Central memory CD4-positive, alpha-beta T cell (primary cell): ENCODE results near the gene ZNF771.

ENCODE experiments used
- DNase-seq: peaks from one replicate; pipeline ENCODE4 v3.0.0; 2022

Gene ZNF771

DNA sequence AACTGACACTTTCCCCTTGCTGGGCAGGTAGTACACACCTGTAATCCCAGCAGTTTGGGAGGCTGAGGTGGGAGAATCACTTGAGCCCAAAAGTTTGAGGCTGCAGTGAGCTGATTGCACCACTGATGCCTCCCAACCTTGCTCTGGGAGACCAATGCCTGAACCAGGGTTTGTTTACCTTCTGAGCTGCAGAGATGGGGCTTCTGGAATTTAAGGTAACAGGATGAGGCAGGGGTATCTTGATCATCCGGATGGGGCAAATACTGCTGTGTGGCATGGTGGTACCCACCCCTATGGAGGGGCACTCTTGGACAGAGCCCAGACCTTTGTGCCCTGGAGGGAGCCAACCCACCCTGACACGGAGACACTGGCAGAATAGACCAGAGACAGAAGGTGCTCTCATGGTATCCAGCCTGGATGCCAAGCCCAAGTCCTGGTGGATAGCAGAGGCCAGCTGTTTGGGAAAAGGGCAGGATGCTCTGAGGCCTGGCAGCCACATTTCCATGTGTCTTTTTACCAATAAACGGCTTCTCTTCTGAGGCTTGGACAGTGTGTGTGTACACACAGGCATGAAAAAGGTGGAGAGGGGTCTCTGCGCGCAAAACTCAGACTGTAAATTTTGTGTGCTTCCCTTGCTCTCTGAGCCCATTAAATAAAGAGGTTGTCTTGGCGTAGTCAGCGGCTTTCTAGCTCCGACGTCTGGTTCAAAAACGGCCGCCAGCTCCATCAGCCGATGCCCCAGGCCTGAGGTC lies 7.8 kb upstream of the ZNF771 start:
- DNase-seq: no peak

DNA sequence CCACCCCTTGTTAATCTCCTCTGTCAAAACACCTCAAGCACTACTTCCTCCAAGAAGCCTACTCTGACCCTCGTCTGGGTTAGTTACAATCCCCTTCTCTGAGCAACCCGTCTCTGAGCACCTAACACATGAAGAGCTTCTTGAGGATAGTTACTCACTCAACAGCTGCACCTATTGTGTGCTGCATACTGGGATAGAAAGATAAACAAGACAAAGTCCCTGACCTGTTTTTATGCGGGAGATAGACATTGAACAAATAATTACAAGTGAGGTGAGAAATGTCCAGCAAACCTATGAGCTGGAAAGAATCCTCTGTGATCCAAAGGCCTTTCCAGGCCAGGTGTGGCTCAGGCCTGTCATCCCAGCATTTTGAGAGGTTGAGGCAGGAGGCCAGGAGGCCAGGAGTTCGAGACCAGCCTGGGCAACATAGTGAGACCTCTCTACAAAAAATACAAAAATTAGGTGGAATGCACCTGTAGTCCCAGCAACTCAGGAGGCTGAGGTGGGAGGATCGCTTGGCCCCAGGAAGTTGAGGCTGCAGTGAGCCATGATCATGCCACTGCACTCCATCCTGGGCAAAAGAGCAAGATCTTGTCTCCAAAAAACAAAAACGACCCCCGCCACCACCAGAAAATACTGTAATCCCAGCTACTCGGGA lies 5.5 kb upstream of the ZNF771 start:
- no peak for DNase-seq

DNA sequence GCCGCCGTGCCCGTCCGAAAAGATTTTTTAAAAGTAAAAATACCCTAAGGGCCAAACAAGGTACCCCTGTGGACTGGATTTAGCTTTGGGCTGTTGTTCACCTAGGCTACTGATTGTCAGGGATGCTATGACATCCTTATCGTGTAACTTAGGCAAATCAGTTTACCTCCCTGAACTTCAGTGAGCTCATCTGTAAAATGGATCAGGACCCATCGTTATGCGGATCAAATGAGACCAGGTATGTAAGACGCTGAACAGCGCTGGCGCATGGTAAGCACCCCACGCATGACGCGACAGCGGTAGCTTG lies 658 bp upstream of the ZNF771 start:
- no peak for DNase-seq

GRCh38 chr16:30407804-30408534 lies 563 bp downstream of the ZNF771 start:
- DNase-seq: no peak

DNA sequence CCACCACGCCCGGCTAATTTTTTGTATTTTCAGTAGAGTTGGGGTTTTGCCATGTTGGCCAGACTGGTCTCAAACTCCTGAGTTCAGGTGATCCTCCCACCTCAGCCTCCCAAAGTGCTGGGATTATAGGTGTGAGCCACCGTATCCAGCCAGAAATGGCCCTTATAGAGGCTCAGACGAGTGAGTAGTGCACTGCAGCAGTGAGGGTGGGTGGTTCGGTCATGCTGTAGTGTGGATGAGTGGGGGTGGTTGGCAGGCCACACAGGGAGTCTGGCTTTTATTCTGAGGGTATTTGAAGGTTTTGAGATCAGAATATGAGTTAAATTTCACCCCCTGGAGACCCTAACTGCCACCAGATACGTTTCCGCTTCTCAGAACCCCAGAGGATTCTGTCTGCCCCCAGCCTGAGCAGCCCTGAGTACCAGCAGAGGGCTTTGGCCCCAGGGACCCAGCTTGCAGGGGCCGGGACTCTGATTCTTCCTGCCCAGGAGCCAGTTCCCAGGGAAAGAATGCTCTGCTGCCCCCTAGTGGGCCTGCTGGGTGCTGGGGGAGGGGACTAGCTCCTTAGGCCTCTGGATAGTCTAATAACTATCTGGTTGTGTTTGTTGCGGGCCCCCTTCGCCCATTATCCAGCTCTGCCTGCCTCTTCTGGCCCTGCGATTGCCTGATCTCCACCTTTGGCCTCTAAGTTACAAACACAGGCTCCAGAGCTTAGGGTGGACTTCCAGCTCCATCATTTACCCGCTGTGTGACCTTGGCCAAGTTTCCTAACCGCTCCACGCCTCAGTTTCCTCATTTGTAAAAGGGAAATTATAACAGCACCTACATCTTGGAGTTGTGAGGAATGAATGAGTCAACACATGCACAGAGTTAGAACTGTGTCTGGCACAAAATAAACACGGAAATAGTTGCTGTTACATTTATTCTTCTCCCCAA lies 2.0 kb downstream of the ZNF771 start:
- peak; percentile 85 for DNase-seq

- no peak for DNase-seq
Observed at GRCh38 chr16:30413112-30413806, 5.9 kb downstream of the ZNF771 start.

- no peak for DNase-seq
Observed at GRCh38 chr16:30414159-30414558, 6.8 kb downstream of the ZNF771 start.

GRCh38 chr16:30416047-30416603 lies 8.7 kb downstream of the ZNF771 start:
- DNase-seq: no peak

DNA sequence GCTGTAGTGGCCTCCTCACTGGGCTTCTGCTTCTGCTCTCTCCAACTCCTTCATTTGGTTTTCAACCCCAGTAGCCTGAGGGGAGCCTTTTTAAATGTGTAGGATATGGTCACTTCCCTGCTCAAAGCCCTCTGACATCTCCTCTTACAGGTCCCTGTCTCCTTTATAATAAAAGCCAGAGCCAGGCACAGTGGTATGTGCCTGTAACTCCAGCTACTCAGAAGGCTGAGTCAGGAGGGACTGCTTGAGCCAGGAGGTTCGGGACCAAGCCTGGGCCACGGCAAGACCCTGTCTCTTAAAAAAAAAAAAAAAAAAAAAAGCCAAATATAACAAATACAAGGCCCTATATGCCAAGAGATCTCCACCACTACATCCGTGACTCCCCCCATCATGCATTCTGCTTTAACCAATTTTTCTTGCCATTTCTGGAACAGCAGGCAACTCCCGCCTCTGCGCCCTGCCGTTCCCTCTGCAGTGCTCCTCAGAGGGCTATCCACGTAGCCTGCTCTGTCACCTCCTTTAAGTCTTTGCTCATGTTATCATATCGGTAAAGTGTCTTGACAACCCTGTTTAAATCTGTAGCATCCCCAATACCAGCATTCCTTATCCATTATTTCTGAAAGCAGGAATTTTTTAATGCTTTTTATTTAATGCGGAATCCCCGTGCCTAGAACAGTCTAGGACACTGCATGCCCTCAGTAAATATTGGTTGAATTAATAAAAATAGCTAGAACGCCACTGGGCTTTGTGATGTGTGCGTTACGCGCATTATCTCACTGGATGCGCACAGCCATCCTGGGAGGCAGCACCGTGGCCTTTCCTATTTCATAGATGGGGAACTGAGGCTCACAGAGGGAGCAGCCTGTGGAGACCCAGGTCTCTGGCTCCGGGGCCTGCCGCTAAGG lies 9.5 kb downstream of the ZNF771 start:
- DNase-seq: no peak

DNA sequence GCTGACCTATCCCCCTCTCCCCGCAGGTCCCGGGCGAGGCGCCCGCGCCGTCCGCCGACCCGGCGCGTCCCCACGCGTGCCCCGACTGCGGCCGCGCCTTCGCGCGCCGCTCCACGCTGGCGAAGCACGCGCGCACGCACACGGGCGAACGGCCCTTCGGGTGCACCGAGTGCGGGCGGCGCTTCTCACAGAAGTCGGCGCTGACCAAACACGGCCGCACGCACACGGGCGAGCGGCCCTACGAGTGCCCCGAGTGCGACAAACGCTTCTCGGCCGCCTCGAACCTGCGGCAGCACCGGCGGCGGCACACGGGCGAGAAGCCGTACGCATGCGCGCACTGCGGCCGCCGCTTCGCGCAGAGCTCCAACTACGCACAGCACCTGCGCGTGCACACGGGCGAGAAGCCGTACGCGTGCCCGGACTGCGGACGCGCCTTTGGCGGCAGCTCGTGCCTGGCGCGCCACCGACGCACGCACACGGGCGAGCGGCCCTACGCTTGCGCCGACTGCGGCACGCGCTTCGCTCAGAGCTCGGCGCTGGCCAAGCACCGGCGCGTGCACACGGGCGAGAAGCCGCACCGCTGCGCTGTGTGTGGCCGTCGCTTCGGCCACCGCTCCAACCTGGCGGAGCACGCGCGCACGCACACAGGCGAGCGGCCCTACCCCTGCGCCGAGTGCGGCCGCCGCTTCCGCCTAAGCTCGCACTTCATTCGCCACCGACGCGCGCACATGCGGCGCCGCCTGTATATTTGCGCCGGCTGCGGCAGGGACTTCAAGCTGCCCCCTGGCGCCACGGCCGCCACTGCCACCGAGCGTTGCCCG lies 10.3 kb downstream of the ZNF771 start:
- peak; percentile 89 for DNase-seq

GRCh38 chr16:30418350-30419181 lies 11.2 kb downstream of the ZNF771 start:
- no peak for DNase-seq

DNA sequence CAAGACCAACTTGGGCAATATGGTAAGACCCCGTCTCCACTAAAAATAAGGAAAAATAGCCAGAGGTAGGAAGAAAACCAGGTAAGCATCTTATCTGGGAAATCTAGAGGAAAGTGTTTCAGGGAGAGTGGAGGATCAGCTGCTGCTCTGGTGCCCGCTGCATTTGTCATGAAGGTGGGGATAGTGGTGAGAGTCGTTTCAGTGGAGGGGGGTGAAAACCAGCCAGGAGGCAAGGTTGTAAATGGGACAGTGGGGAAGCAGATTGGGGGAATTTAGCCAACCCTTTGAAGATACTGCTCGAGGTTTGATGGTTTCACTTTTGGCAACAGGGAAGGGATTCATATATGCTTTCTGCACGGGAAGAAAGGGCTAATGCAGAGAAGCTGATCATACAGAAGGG lies 13.6 kb downstream of the ZNF771 start:
- no peak for DNase-seq

DNA sequence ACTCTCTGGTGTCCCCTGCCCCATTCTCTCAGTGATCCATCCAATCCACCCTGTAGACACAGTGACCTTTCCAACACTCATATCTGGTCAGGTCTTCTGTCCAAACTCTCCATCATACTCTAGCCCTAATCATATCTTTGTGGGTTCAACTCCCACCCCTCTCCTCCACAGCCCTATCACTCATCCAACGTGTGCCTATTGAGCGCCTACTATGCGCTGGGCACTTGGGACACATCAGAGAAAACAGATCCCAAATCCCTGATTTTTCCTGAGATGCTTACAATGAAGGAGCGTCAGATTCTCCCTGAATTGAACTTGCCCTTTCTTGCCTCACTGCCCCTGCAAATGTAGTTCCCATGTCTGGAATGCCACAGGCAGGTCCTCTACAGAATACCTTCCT lies 20.6 kb downstream of the ZNF771 start:
- no peak for DNase-seq

DNA sequence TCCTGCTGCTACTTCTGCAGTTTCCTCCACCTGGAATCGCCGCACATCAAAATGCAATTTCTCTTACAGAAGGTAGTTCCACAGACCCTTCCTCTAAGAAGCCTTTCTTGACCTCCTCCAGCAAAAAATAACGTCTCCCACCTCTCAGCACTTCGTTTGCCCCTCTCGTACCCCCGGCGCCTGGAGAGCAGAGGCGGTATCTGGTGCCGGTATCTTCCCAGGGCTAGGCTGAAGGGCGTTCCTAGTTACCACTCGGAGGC lies 21.9 kb downstream of the ZNF771 start:
- no peak for DNase-seq

GRCh38 chr16:30429678-30430427 lies 22.4 kb downstream of the ZNF771 start, which contains the start of gene DCTPP1:
Gene DCTPP1 (minus strand): TSS chr16:30430030. CDS start chr16:30429980, 50 bp downstream.
- DNase-seq: peak; percentile 98

DNA sequence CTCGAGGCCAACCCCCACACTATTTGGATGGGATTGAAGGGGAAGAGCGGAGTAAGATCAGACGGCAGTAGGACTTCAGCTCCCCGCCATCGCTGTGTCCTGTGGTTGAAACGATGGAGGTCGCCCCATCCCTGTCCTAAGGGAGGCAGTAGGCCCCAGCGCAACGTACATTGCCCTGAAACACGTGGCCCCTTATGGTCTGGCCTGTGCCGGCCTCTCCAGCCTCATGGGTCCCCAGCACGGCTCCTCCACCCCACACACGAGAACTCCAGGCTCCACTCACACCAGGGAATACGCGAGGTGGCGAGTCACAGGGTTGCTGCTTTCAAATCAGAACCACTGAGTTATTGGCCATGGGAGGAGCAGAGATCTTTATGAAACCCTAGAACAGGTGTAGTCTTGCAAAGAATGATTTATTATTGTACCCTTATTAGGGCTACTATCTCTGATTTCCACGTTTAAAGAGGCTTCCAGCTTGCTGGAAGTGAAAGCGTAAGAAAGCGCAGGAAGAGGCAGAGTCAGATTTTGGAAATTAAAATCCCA lies 23.1 kb downstream of the ZNF771 start:
- no peak for DNase-seq

DNA sequence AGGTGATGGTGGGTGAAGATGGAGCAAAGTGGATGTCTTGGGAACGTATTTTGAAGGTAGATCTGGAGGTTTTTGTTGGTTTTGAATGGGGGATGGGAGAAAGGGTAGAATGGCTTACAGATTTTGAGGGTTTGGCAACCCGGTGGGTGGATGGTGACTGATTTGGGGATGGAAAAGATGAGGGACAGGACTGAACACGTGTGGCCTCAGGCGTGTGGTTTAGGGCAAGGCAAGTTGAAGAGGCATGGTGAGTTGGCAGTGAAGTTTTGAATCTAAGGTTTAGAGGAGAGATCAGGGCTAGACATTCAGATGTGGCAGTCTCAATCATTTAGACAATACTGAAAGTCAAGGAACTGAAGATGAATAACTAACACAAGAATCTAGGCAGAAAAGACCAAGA lies 27.4 kb downstream of the ZNF771 start:
- no peak for DNase-seq

DNA sequence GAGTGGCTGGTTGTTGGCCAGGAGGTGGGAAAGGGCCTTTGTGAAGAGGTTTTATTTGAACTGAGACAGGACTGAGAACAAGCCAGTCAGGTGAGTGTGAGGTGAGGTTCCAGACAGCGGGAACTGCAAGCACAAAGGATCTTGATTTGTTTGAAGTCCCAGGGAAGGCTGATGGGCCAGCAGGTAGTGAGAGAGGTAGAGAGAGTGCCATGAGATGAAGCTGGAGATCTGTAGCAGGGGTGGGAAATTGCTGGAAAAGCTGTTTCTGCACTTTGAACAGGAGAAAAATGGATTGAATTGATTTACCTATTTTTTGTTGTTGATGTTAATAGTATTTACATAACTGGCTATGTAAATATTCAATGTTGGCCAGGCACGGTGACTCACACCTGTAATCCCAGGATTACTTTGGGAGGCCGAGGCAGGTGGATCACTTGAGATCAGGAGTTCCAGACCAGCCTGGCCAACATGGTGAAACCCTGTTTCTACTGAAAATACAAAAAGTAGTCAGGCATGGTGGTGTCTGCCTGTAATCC lies 30.2 kb downstream of the ZNF771 start:
- no peak for DNase-seq
